HEK293 (cell line): Measurements from ENCODE around the gene RBMS3.

Source experiments
- CTCF ChIA-PET: fragments of 350-600 bp; formaldehyde crosslinking; extraction: SDS; loops from one replicate; lab custom pipeline; 2021; ENCODE audit warnings: antibody characterized with exemption; lab: Yijun Ruan, JAX
- POLR2A ChIA-PET: fragments of 300-600 bp; formaldehyde crosslinking; extraction: SDS; loops from one replicate; lab custom pipeline; 2020; ENCODE audit warnings: antibody characterized with exemption, inconsistent platforms; lab: Yijun Ruan, JAX
- H3K27ac ChIP-seq: fragments of 200-500 bp; sonication (Bioruptor generic); 2 replicates; pipeline ENCODE4 v1.5.1; 2014; ENCODE audit warnings: low read depth, low read length, control low read depth, inconsistent platforms; ENCODE audit errors: extremely low read depth
- H3K36me3 ChIP-seq, 2 experiments: fragments of 200-500 bp in 1 of 2; sonication (Bioruptor generic) in 1 of 2; 1 replicate in 1 of 2; 2 replicates in 1 of 2; pipeline ENCODE4 v1.5.1; 2014 to 2017; ENCODE audit warnings: inconsistent platforms in 2 of 2, low read length in 2 of 2; ENCODE audit not compliant: control insufficient read depth in 2 of 2, insufficient read depth in 1 of 2
- H3K4me1 ChIP-seq: fragments of 200-500 bp; sonication (Bioruptor generic); 2 replicates; pipeline ENCODE4 v1.5.1; 2014; ENCODE audit warnings: mild to moderate bottlenecking, low read length, inconsistent platforms; ENCODE audit not compliant: control insufficient read depth, insufficient read depth
- H3K4me3 ChIP-seq: 2 replicates; pipeline ENCODE4 v1.5.1; 2011; ENCODE audit warnings: low read depth, mild to moderate bottlenecking, control low read depth, low read length, moderate library complexity
- H3K9me3 ChIP-seq: fragments of 200-500 bp; sonication (Bioruptor generic); 2 replicates; pipeline ENCODE4 v1.5.1; 2014; ENCODE audit warnings: low read depth, low read length, inconsistent platforms; ENCODE audit not compliant: control insufficient read depth, insufficient read depth
- PATZ1 ChIP-seq: fragments of 450-650 bp; formaldehyde crosslinking; IDR thresholded peaks from 2 replicates; pipeline ENCODE4 v1.5.1; 2016; ENCODE audit warnings: missing biosample characterization, missing genetic modification characterization
- PRDM10 ChIP-seq: fragments of 450-650 bp; formaldehyde crosslinking; IDR thresholded peaks from 2 replicates; pipeline ENCODE4 v1.5.1; 2016; ENCODE audit warnings: missing biosample characterization, missing genetic modification characterization
- PRDM6 ChIP-seq: fragments of 450-650 bp; formaldehyde crosslinking; IDR thresholded peaks from 2 replicates; pipeline ENCODE4 v1.5.1; 2017; ENCODE audit warnings: missing biosample characterization, missing genetic modification characterization
- ZBTB17 ChIP-seq: fragments of 450-650 bp; formaldehyde crosslinking; IDR thresholded peaks from 2 replicates; pipeline ENCODE4 v1.5.1; 2016; ENCODE audit warnings: missing biosample characterization, missing genetic modification characterization
- ZBTB20 ChIP-seq: fragments of 450-650 bp; formaldehyde crosslinking; IDR thresholded peaks from 2 replicates; pipeline ENCODE4 v1.5.1; 2016; ENCODE audit warnings: missing biosample characterization, missing genetic modification characterization
- ZNF10 ChIP-seq: fragments of 450-650 bp; formaldehyde crosslinking; IDR thresholded peaks from 2 replicates; pipeline ENCODE4 v1.5.1; 2017; ENCODE audit warnings: missing biosample characterization, missing genetic modification characterization
- ZNF2 ChIP-seq: fragments of 450-650 bp; formaldehyde crosslinking; IDR thresholded peaks from 2 replicates; pipeline ENCODE4 v1.5.1; 2016; ENCODE audit warnings: missing biosample characterization, missing genetic modification characterization
- ZNF274 ChIP-seq, 2 experiments: fragments of 200-500 bp in 1 of 2; fragments of 450-650 bp in 1 of 2; sonication (Bioruptor generic) in 1 of 2; formaldehyde crosslinking in 1 of 2; IDR thresholded peaks; 2 replicates each; pipeline versions ENCODE4 v1.5.1 to v1.6.1; 2014 to 2016; ENCODE audit warnings: borderline replicate concordance in 1 of 2, inconsistent platforms in 1 of 2, low read length in 1 of 2, missing biosample characterization in 1 of 2, missing genetic modification characterization in 1 of 2
- ZNF341 ChIP-seq: fragments of 450-650 bp; formaldehyde crosslinking; IDR thresholded peaks from 2 replicates; pipeline ENCODE4; 2016; ENCODE audit warnings: low read depth, missing biosample characterization, missing genetic modification characterization
- ZNF354C ChIP-seq: fragments of 450-650 bp; formaldehyde crosslinking; IDR thresholded peaks from 2 replicates; pipeline ENCODE4 v1.5.1; 2016; ENCODE audit warnings: missing biosample characterization, missing genetic modification characterization, low read depth, borderline replicate concordance
- ZNF48 ChIP-seq: fragments of 450-650 bp; formaldehyde crosslinking; IDR thresholded peaks from 2 replicates; pipeline ENCODE4 v1.5.1; 2016; ENCODE audit warnings: missing biosample characterization, missing genetic modification characterization
- ZNF548 ChIP-seq: fragments of 450-650 bp; formaldehyde crosslinking; IDR thresholded peaks from 2 replicates; pipeline ENCODE4 v1.5.1; 2016; ENCODE audit warnings: missing biosample characterization, missing genetic modification characterization
- ZNF621 ChIP-seq: fragments of 450-650 bp; formaldehyde crosslinking; IDR thresholded peaks from 2 replicates; pipeline ENCODE4 v1.5.1; 2017; ENCODE audit warnings: missing biosample characterization, missing genetic modification characterization
- ZNF629 ChIP-seq: fragments of 450-650 bp; formaldehyde crosslinking; IDR thresholded peaks from 2 replicates; pipeline ENCODE4 v1.5.1; 2017; ENCODE audit warnings: missing biosample characterization, missing genetic modification characterization
- ZNF660 ChIP-seq: fragments of 450-650 bp; IDR thresholded peaks from 2 replicates; pipeline ENCODE4 v1.5.1; 2018; ENCODE audit warnings: missing biosample characterization, mild to moderate bottlenecking, missing genetic modification characterization
- ZNF837 ChIP-seq: fragments of 450-650 bp; formaldehyde crosslinking; IDR thresholded peaks from 2 replicates; pipeline ENCODE4 v1.5.1; 2016; ENCODE audit warnings: missing biosample characterization, missing genetic modification characterization

RBMS3 gene

GRCh38 chr3:29284497-29284896 lies 3.6 kb downstream of the RBMS3 start:
- Histone ChIP-seq H3K4me1 (peaks cover 9% of the 10 kb centered on the region; the same call in 1 of the 2 replicates), H3K9me3 (no peaks in the 10 kb centered on the region), H3K27ac (no peak overlapping the region), H3K4me3 (no peak overlapping the region), H3K36me3 (no peaks in the 10 kb centered on the region)
- CTCF ChIA-PET = no interaction called here
- TF ChIP-seq ZNF621 (tag by site-specific recombination) (no peak), ZNF48 (tag by site-specific recombination) (no peak), PATZ1 (tag by site-specific recombination) (no peak), ZNF629 (tag by site-specific recombination) (0 out of 2 replicates have a peak, but pooled peaks have one; percentile 24)
- POLR2A ChIA-PET = no interaction called here

GRCh38 chr3:29285471-29286071 lies 4.7 kb downstream of the RBMS3 start:
- no peak for TF ChIP-seq ZNF2 (tag by site-specific recombination)
- 0 out of 2 replicates have a peak, but pooled peaks have one; percentile 42 for TF ChIP-seq ZNF10
- TF ChIP-seq ZNF548 (tag by site-specific recombination) = no peak
- 0 out of 2 replicates have a peak, but pooled peaks have one; percentile 11 for TF ChIP-seq ZNF660 (tag by site-specific recombination)
- TF ChIP-seq ZBTB20 (tag by site-specific recombination) = peak; percentile 35; the same call in 1 of the 2 replicates
- TF ChIP-seq ZNF837 = no peak
- TF ChIP-seq ZNF274 (IDR thresholded peaks at IDR 0.05; ENCODE audit: low read length) = no peak
- TF ChIP-seq ZNF274 (tag by site-specific recombination; IDR thresholded peaks at IDR 0.05; ENCODE audit: borderline replicate concordance) = no peak
- TF ChIP-seq PRDM6 (tag by site-specific recombination) = peak; percentile 95
- peak; percentile 79 for TF ChIP-seq ZNF341 (tag by site-specific recombination)
- TF ChIP-seq ZBTB17 = peak; percentile 83
- POLR2A ChIA-PET = no interaction called here
- Histone ChIP-seq H3K27ac (peak overlapping the region; percentile 64), H3K36me3 (no peaks in the 10 kb centered on the region), H3K9me3 (no peaks in the 10 kb centered on the region), H3K4me1 (peaks cover 5% of the 10 kb centered on the region; the same call in 1 of the 2 replicates), H3K4me3 (peak overlapping the region; percentile 6; the same call in 1 of the 2 replicates)
- CTCF ChIA-PET = no interaction called here

GRCh38 chr3:29286478-29287240 lies 5.8 kb downstream of the RBMS3 start:
- peak; percentile 61 for TF ChIP-seq PRDM10 (tag by site-specific recombination)
- TF ChIP-seq ZNF354C (tag by site-specific recombination) = no peak
- no peaks in the 10 kb centered on the region for H3K36me3 ChIP-seq
- no peaks in the 10 kb centered on the region for H3K9me3 ChIP-seq
- ChIA-PET CTCF (interaction anchor here (0.6 kb wide), 1 partner anchor 621 kb away, joined by 3 read pairs; no protein-coding TSS in a partner anchor), POLR2A (no interaction called here)
- peaks cover 5% of the 10 kb centered on the region; the same call in 1 of the 2 replicates for H3K4me1 ChIP-seq
- no peak overlapping the region; the same call in 1 of the 2 replicates for H3K4me3 ChIP-seq
- H3K27ac ChIP-seq = 0 out of 2 replicates have a peak overlapping the region, but pooled peaks have one; percentile 64
